NK-92 treated with Interleukin-12 subunit alpha and Interleukin-12 subunit beta, amount 100 ng/mL, for 24 hours (cell line): ENCODE data around the gene CST5.
"Not testable (repeated sequence)": the region's sequence is repeated elsewhere in the genome, so short reads cannot be mapped to it uniquely, and the experiment has no call there.

Experiments
- DNase-seq: peaks from one replicate; lab custom pipeline; 2025; lab: John Stamatoyannopoulos, UW

The CST5 gene

GRCh38 chr20:23879328-23879798, at the start of gene CST5:
Gene CST5 (minus strand): TSS chr20:23879748. CDS start chr20:23879676, 72 bp downstream.
- no peak for DNase-seq

GRCh38 chr20:23928788-23929187, 49.2 kb upstream of the CST5 start:
- no peak for DNase-seq

GRCh38 chr20:23928353-23928752, 48.8 kb upstream of the CST5 start:
- no peak for DNase-seq

GRCh38 chr20:23926944-23927872, 47.7 kb upstream of the CST5 start:
- DNase-seq = peak; percentile 22

GRCh38 chr20:23926526-23926880, 47.0 kb upstream of the CST5 start:
- DNase-seq = no peak

GRCh38 chr20:23925789-23926525, 46.4 kb upstream of the CST5 start:
- DNase-seq = no peak

- no peak for DNase-seq
Measured at GRCh38 chr20:23924751-23925150, 45.2 kb upstream of the CST5 start.

GRCh38 chr20:23923891-23924435, 44.4 kb upstream of the CST5 start:
- DNase-seq = no peak

- DNase-seq = no peak
Measured at GRCh38 chr20:23923311-23923710, 43.8 kb upstream of the CST5 start.

- DNase-seq = no peak
Measured at GRCh38 chr20:23920408-23921325, 41.1 kb upstream of the CST5 start.

GRCh38 chr20:23918896-23919295, 39.3 kb upstream of the CST5 start:
- DNase-seq = no peak

GRCh38 chr20:23918101-23918862, 38.7 kb upstream of the CST5 start:
- DNase-seq = no peak

GRCh38 chr20:23917024-23917725, 37.6 kb upstream of the CST5 start:
- DNase-seq = no peak

GRCh38 chr20:23915844-23916243, 36.3 kb upstream of the CST5 start:
- no peak for DNase-seq

- DNase-seq = not testable (repeated sequence)
Measured at GRCh38 chr20:23914469-23914868, 34.9 kb upstream of the CST5 start.

GRCh38 chr20:23910210-23910609, 30.7 kb upstream of the CST5 start:
- DNase-seq = no peak

- no peak for DNase-seq
Measured at GRCh38 chr20:23909390-23909789, 29.8 kb upstream of the CST5 start.

GRCh38 chr20:23907579-23907978, 28.0 kb upstream of the CST5 start:
- no peak for DNase-seq

GRCh38 chr20:23902396-23902795, 22.8 kb upstream of the CST5 start:
- not testable (repeated sequence) for DNase-seq

GRCh38 chr20:23890867-23891266, 11.3 kb upstream of the CST5 start:
- DNase-seq = not testable (repeated sequence)
